Activated T-cell treated with anti-CD3 and anti-CD28 coated beads, Interleukin-2, amount 50 U/mL, for 72 hours (primary cell): ENCODE results near the gene STARD3. TPM values are rescaled to one million over a fixed set of nuclear protein-coding genes. Genes with fewer than 3 reads are reported as not detected.

Source experiments
- total RNA-seq, 2 donors: library from RNA; stranded (reverse); gene quantifications; one replicate each; pipeline ENCODE4 v1.2.3, GENCODE V29; 2022

The STARD3 gene
- total RNA-seq, 2 donors from 2014 or later = 63.5 to 65.1 TPM

Other genes starting within 250 kb of the STARD3 start
- 10 to 100 TPM; 28.5 to 30.5 TPM for gene FBXL20, start 235.5 kb upstream of the STARD3 start, total RNA-seq
- 10 to 100 TPM; 79.7 to 88.3 TPM for gene MED1, start 185.9 kb upstream of the STARD3 start, total RNA-seq
- gene CDK12, start 175.7 kb upstream of the STARD3 start, total RNA-seq = 10 to 100 TPM; 69.4 to 75.9 TPM
- not detected for gene NEUROD2, start 29.2 kb upstream of the STARD3 start, total RNA-seq
- not detected for gene PPP1R1B, start 10.2 kb upstream of the STARD3 start, total RNA-seq
- gene TCAP, start 28.2 kb downstream of the STARD3 start, total RNA-seq = 1 to 10 TPM; 1.4 to 1.5 TPM
- gene PNMT, start 31.3 kb downstream of the STARD3 start, total RNA-seq = under 1 TPM; 0.41 to 0.67 TPM
- 10 to 100 TPM in 1 of 2 donors, 1 to 10 TPM in 1; 8.5 to 12.8 TPM for gene PGAP3, start 50.9 kb downstream of the STARD3 start, total RNA-seq
- gene ERBB2, start 62.9 kb downstream of the STARD3 start, total RNA-seq = 10 to 100 TPM in 1 of 2 donors, 1 to 10 TPM in 1; 8.2 to 12.1 TPM
- gene MIEN1, start 93.4 kb downstream of the STARD3 start, total RNA-seq = 10 to 100 TPM; 39.4 to 40.1 TPM
- 1 to 10 TPM; 3.5 to 6.0 TPM for gene GRB7, start 100.8 kb downstream of the STARD3 start, total RNA-seq
- gene IKZF3, start 227.2 kb downstream of the STARD3 start, total RNA-seq = 10 to 100 TPM; 70.7 to 78.9 TPM
- gene ZPBP2, start 231.1 kb downstream of the STARD3 start, total RNA-seq = under 1 TPM; 0.36 to 0.81 TPM